ENCODE measurements around the gene ZNF367.

Gene ZNF367

GRCh38 chr9:96395964-96396363, 22.2 kb downstream of the ZNF367 start:
- Mint-ChIP-seq H3K27ac (no peak overlapping the region), H3K9me3 (peaks cover 4% of the 10 kb centered on the region), H3K4me1 (ENCODE audit: low read depth) (peaks cover 28% of the 10 kb centered on the region), H3K36me3 (ENCODE audit: low read depth) (peaks cover 66% of the 10 kb centered on the region), H3K4me3 (no peak overlapping the region), H3K27me3 (no peaks in the 10 kb centered on the region)

GRCh38 chr9:96394832-96395496, 23.2 kb downstream of the ZNF367 start:
- Mint-ChIP-seq H3K4me1 (ENCODE audit: low read depth) (peaks cover 18% of the 10 kb centered on the region), H3K27ac (no peak overlapping the region), H3K4me3 (no peak overlapping the region), H3K36me3 (ENCODE audit: low read depth) (peaks cover 68% of the 10 kb centered on the region), H3K27me3 (no peaks in the 10 kb centered on the region), H3K9me3 (no peaks in the 10 kb centered on the region)

- no peak overlapping the region for H3K27ac Mint-ChIP-seq
- H3K27me3 Mint-ChIP-seq = no peaks in the 10 kb centered on the region
- H3K36me3 Mint-ChIP-seq (ENCODE audit: low read depth) = peaks cover 71% of the 10 kb centered on the region
- H3K4me1 Mint-ChIP-seq (ENCODE audit: low read depth) = no peaks in the 10 kb centered on the region
- H3K9me3 Mint-ChIP-seq = no peaks in the 10 kb centered on the region
- no peak overlapping the region for H3K4me3 Mint-ChIP-seq
Measured at GRCh38 chr9:96392263-96392662, 25.9 kb downstream of the ZNF367 start.

GRCh38 chr9:96391021-96391765, 27.0 kb downstream of the ZNF367 start:
- Mint-ChIP-seq H3K4me1 (ENCODE audit: low read depth) (no peaks in the 10 kb centered on the region), H3K9me3 (no peaks in the 10 kb centered on the region), H3K27me3 (no peaks in the 10 kb centered on the region), H3K27ac (no peak overlapping the region), H3K4me3 (no peak overlapping the region), H3K36me3 (ENCODE audit: low read depth) (peaks cover 74% of the 10 kb centered on the region)

- Mint-ChIP-seq H3K4me1 (ENCODE audit: low read depth) (peaks cover 8% of the 10 kb centered on the region), H3K36me3 (ENCODE audit: low read depth) (peaks cover 74% of the 10 kb centered on the region), H3K9me3 (no peaks in the 10 kb centered on the region), H3K27me3 (no peaks in the 10 kb centered on the region), H3K4me3 (no peak overlapping the region), H3K27ac (no peak overlapping the region)
Measured at GRCh38 chr9:96388144-96388543, 30.0 kb downstream of the ZNF367 start.

- no peaks in the 10 kb centered on the region for H3K9me3 Mint-ChIP-seq
Measured at GRCh38 chr9:96386157-96386556, 32.0 kb downstream of the ZNF367 start.

GRCh38 chr9:96383165-96383942, 34.8 kb downstream of the ZNF367 start, which contains the start of gene SLC35D2:
SLC35D2 (minus strand) TSS chr9:96383711; CDS start chr9:96383634, 77 bp downstream.
- H3K36me3 Mint-ChIP-seq (ENCODE audit: low read depth) = peaks cover 36% of the 10 kb centered on the region
- peak within 1 kb of the TSS; percentile 52 for H3K27ac Mint-ChIP-seq

More at GRCh38 chr9:96386157-96386556, 32.0 kb downstream of the ZNF367 start:
- no peak overlapping the region for H3K4me3 Mint-ChIP-seq
- no peaks in the 10 kb centered on the region for H3K27me3 Mint-ChIP-seq
- H3K4me1 Mint-ChIP-seq (ENCODE audit: low read depth) = peaks cover 25% of the 10 kb centered on the region
- H3K36me3 Mint-ChIP-seq (ENCODE audit: low read depth) = peaks cover 59% of the 10 kb centered on the region
- H3K27ac Mint-ChIP-seq = no peak overlapping the region

GRCh38 chr9:96382839-96383164, 35.4 kb downstream of the ZNF367 start:
- Mint-ChIP-seq H3K36me3 (ENCODE audit: low read depth) (peaks cover 30% of the 10 kb centered on the region), H3K9me3 (no peaks in the 10 kb centered on the region), H3K4me1 (ENCODE audit: low read depth) (peaks cover 29% of the 10 kb centered on the region), H3K27ac (no peak overlapping the region), H3K4me3 (peak overlapping the region; percentile 73), H3K27me3 (no peaks in the 10 kb centered on the region)

More at GRCh38 chr9:96383165-96383942, 34.8 kb downstream of the ZNF367 start, which contains the start of gene SLC35D2:
- peak within 1 kb of the TSS; percentile 77 for H3K4me3 Mint-ChIP-seq
- no peaks in the 10 kb centered on the region for H3K27me3 Mint-ChIP-seq
- H3K9me3 Mint-ChIP-seq = no peaks in the 10 kb centered on the region
- peaks cover 29% of the 10 kb centered on the region for H3K4me1 Mint-ChIP-seq (ENCODE audit: low read depth)

GRCh38 chr9:96382175-96382574, 36.0 kb downstream of the ZNF367 start:
- H3K4me3 Mint-ChIP-seq = no peak overlapping the region
- no peaks in the 10 kb centered on the region for H3K9me3 Mint-ChIP-seq
- H3K27ac Mint-ChIP-seq = no peak overlapping the region
- peaks cover 26% of the 10 kb centered on the region for H3K36me3 Mint-ChIP-seq (ENCODE audit: low read depth)
- H3K4me1 Mint-ChIP-seq (ENCODE audit: low read depth) = peaks cover 29% of the 10 kb centered on the region
- no peaks in the 10 kb centered on the region for H3K27me3 Mint-ChIP-seq

GRCh38 chr9:96381696-96382095, 36.5 kb downstream of the ZNF367 start:
- H3K27me3 Mint-ChIP-seq = no peaks in the 10 kb centered on the region
- H3K4me3 Mint-ChIP-seq = no peak overlapping the region
- H3K27ac Mint-ChIP-seq = no peak overlapping the region
- H3K9me3 Mint-ChIP-seq = no peaks in the 10 kb centered on the region
- peaks cover 21% of the 10 kb centered on the region for H3K36me3 Mint-ChIP-seq (ENCODE audit: low read depth)
- peaks cover 29% of the 10 kb centered on the region for H3K4me1 Mint-ChIP-seq (ENCODE audit: low read depth)

- Mint-ChIP-seq H3K27me3 (no peaks in the 10 kb centered on the region), H3K4me3 (no peak overlapping the region), H3K36me3 (ENCODE audit: low read depth) (peaks cover 16% of the 10 kb centered on the region), H3K4me1 (ENCODE audit: low read depth) (peaks cover 29% of the 10 kb centered on the region), H3K9me3 (no peaks in the 10 kb centered on the region), H3K27ac (no peak overlapping the region)
Measured at GRCh38 chr9:96381125-96381524, 37.0 kb downstream of the ZNF367 start.

GRCh38 chr9:96379461-96379860, 38.7 kb downstream of the ZNF367 start:
- Mint-ChIP-seq H3K27me3 (no peaks in the 10 kb centered on the region), H3K4me1 (ENCODE audit: low read depth) (peaks cover 29% of the 10 kb centered on the region), H3K4me3 (no peak overlapping the region), H3K9me3 (no peaks in the 10 kb centered on the region), H3K27ac (no peak overlapping the region), H3K36me3 (ENCODE audit: low read depth) (peaks cover 7% of the 10 kb centered on the region)

GRCh38 chr9:96378187-96378586, 40.0 kb downstream of the ZNF367 start:
- Mint-ChIP-seq H3K4me1 (ENCODE audit: low read depth) (peaks cover 21% of the 10 kb centered on the region), H3K27me3 (no peaks in the 10 kb centered on the region), H3K27ac (no peak overlapping the region), H3K9me3 (no peaks in the 10 kb centered on the region), H3K4me3 (no peak overlapping the region), H3K36me3 (ENCODE audit: low read depth) (no peaks in the 10 kb centered on the region)

GRCh38 chr9:96376891-96377874, 41.0 kb downstream of the ZNF367 start:
- no peaks in the 10 kb centered on the region for H3K9me3 Mint-ChIP-seq
- no peaks in the 10 kb centered on the region for H3K36me3 Mint-ChIP-seq (ENCODE audit: low read depth)
- no peak overlapping the region for H3K4me3 Mint-ChIP-seq
- no peak overlapping the region for H3K27ac Mint-ChIP-seq
- peaks cover 12% of the 10 kb centered on the region for H3K4me1 Mint-ChIP-seq (ENCODE audit: low read depth)
- H3K27me3 Mint-ChIP-seq = no peaks in the 10 kb centered on the region
